Lung (tissue), 16 donors: ENCODE measurements around the gene FBLN5. TPM values are rescaled to one million over a fixed set of nuclear protein-coding genes. Genes with fewer than 3 reads are reported as not detected.

Experiments used
- ATAC-seq: fragments of 200-7000 bp; cut with Tn5 transposase; one replicate; pipeline ENCODE4 v1.9.1; 2020; ENCODE audit warnings: moderate number of reproducible peaks; ENCODE audit not compliant: insufficient read depth, low FRiP score
- DNase-seq, 3 donors: peaks; one replicate each; pipeline ENCODE4 v3.0.0-alpha.2; 2013 to 2017
- H3K27ac ChIP-seq, 2 donors: one replicate each; pipeline ENCODE4 v1.5.1; 2013; ENCODE audit warnings: mild to moderate bottlenecking in 2 of 2, moderate library complexity in 2 of 2, control low read depth in 1 of 2, inconsistent platforms in 1 of 2, low read depth in 1 of 2, low read length in 1 of 2
- H3K27me3 ChIP-seq, 3 donors: one replicate each; pipeline ENCODE4 v1.5.1; 2013; ENCODE audit warnings: low read length in 2 of 3; ENCODE audit not compliant: control insufficient read depth in 3 of 3, insufficient read depth in 3 of 3
- H3K36me3 ChIP-seq, 4 donors: one replicate each; pipeline ENCODE4 v1.5.1; 2013; ENCODE audit warnings: low read length in 4 of 4, mild to moderate bottlenecking in 1 of 4, moderate library complexity in 1 of 4; ENCODE audit not compliant: control insufficient read depth in 4 of 4, insufficient read depth in 4 of 4
- H3K4me1 ChIP-seq, 5 donors: one replicate each; pipeline ENCODE4 v1.5.1; 2013; ENCODE audit warnings: low read length in 5 of 5, mild to moderate bottlenecking in 2 of 5, moderate library complexity in 1 of 5; ENCODE audit not compliant: control insufficient read depth in 5 of 5, insufficient read depth in 5 of 5
- H3K4me3 ChIP-seq: one replicate; pipeline ENCODE4 v1.5.1; 2013; ENCODE audit warnings: mild to moderate bottlenecking, control low read depth, moderate library complexity
- H3K9ac ChIP-seq, 2 donors: one replicate each; pipeline ENCODE4 v1.5.1; 2013; ENCODE audit warnings: low read length in 2 of 2, control low read depth in 1 of 2; ENCODE audit not compliant: insufficient read depth in 1 of 2
- H3K9me3 ChIP-seq, 4 donors: one replicate each; pipeline ENCODE4 v1.5.1; 2013; ENCODE audit warnings: low read length in 3 of 4, mild to moderate bottlenecking in 1 of 4, moderate library complexity in 1 of 4; ENCODE audit not compliant: control insufficient read depth in 4 of 4, insufficient read depth in 3 of 4
- WGBS, 2 donors: extraction: QIAGEN DNeasy Blood & Tissue Kit; methylation state at CpG; one replicate each; pipeline ENCODE4 v1.1.7; 2013; 5-methylcytosine and 5-hydroxymethylcytosine counted together
- long read RNA-seq, 5 donors: transcript quantifications; one replicate each; lab custom pipeline, GENCODE V29; 2026
- polyA plus RNA-seq, 2 donors: library from polyadenylated mRNA; stranded (reverse); fragments of 200-250 nt; gene quantifications; one replicate each; pipeline ENCODE4 v1.2.1, GENCODE V29; 2013
- total RNA-seq, 2 donors: library from RNA; depleted of rRNA in 1 of 2; stranded (reverse); fragments of >200 nt in 1 of 2; gene quantifications; one replicate each; pipeline ENCODE4 v1.2.1, GENCODE V29; 2014 to 2021
- TF ChIP-seq, protein P1 (sequence below): IDR thresholded peaks from 2 replicates; pipeline ENCODE4 v1.5.1; 2012; ENCODE audit warnings: mild to moderate bottlenecking; ENCODE audit errors: control extremely low read depth, extremely low read depth
- donor health status: control.
- donor health status: control.
- donor health status: Bipolar disorder and iron deficiency.
- donor health status: healthy.
- donor health status: DM: yes; HTN: yes; CAD: no.

FBLN5 gene
- total RNA-seq (10 to 100 TPM; 79.4 to 83.0 TPM), polyA plus RNA-seq (10 to 100 TPM; 43.1 to 64.7 TPM)
- long read RNA-seq, donor 1, transcript FBLN5-202 (11 exons, 2,123 nt) = major isoform, 14 of 50 reads
- long read RNA-seq, donor 1, partial matches to known transcripts = 34 of 50 reads
- long read RNA-seq, donor 1, other reads (novel, unspliced or antisense) = 0 of 50 reads
- long read RNA-seq, donor 2, partial matches to known transcripts = 15 of 17 reads
- long read RNA-seq, donor 2, other reads (novel, unspliced or antisense) = 0 of 17 reads
- long read RNA-seq, donor 3, transcript FBLN5-202 (11 exons, 2,123 nt) = major isoform, 9 of 30 reads
- long read RNA-seq, donor 3, partial matches to known transcripts = 20 of 30 reads
- long read RNA-seq, donor 3, other reads (novel, unspliced or antisense) = 0 of 30 reads
- long read RNA-seq, donor 4, partial matches to known transcripts = 26 of 28 reads
- long read RNA-seq, donor 4, other reads (novel, unspliced or antisense) = 0 of 28 reads
- long read RNA-seq, donor 5, transcript FBLN5-202 (11 exons, 2,123 nt) = major isoform, 17 of 47 reads
- long read RNA-seq, donor 5, partial matches to known transcripts = 29 of 47 reads
- long read RNA-seq, donor 5, other reads (novel, unspliced or antisense) = 0 of 47 reads

- DNase-seq = peak; percentile 82 to 92 (median 91)
- WGBS, 2 donors = 5 to 6% methylated on average over 50 to 54 of the region's 54 CpGs
Observed at GRCh38 chr14:91947475-91948184, at the start of gene FBLN5. FBLN5 (minus strand) TSS chr14:91947694; CDS start chr14:91947229, 465 bp downstream.

GRCh38 chr14:91996948-91997371, 49.5 kb upstream of the FBLN5 start:
- H3K36me3 ChIP-seq = peaks cover 3 to 35% (median 10%) of the 10 kb centered on the region in 4 donors

More at GRCh38 chr14:91947475-91948184, at the start of gene FBLN5:
- Histone ChIP-seq H3K9me3 (no peaks in the 10 kb centered on the region), H3K9ac (peak within 1 kb of the TSS; percentile 41 to 86), H3K4me3 (peak within 1 kb of the TSS; percentile 21), H3K36me3 (no peaks in the 10 kb centered on the region), H3K27ac (peak within 1 kb of the TSS in 1 of 2 donors; percentile 59), H3K27me3 (no peaks in the 10 kb centered on the region), H3K4me1 (peaks cover 0 to 22% (median 5%) of the 10 kb centered on the region in 5 donors)
- ATAC-seq = peak; percentile 84
- TF ChIP-seq, protein P1, sequence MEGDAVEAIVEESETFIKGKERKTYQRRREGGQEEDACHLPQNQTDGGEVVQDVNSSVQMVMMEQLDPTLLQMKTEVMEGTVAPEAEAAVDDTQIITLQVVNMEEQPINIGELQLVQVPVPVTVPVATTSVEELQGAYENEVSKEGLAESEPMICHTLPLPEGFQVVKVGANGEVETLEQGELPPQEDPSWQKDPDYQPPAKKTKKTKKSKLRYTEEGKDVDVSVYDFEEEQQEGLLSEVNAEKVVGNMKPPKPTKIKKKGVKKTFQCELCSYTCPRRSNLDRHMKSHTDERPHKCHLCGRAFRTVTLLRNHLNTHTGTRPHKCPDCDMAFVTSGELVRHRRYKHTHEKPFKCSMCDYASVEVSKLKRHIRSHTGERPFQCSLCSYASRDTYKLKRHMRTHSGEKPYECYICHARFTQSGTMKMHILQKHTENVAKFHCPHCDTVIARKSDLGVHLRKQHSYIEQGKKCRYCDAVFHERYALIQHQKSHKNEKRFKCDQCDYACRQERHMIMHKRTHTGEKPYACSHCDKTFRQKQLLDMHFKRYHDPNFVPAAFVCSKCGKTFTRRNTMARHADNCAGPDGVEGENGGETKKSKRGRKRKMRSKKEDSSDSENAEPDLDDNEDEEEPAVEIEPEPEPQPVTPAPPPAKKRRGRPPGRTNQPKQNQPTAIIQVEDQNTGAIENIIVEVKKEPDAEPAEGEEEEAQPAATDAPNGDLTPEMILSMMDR = no peak

GRCh38 chr14:91987192-91987591, 39.7 kb upstream of the FBLN5 start:
- Histone ChIP-seq H3K9me3 (no peaks in the 10 kb centered on the region), H3K27me3 (no peaks in the 10 kb centered on the region), H3K36me3 (peaks cover 12 to 35% (median 26%) of the 10 kb centered on the region in 4 donors), H3K27ac (no peak overlapping the region), H3K9ac (no peak overlapping the region), H3K4me1 (peaks cover 0 to 24% (median 2%) of the 10 kb centered on the region in 5 donors), H3K4me3 (no peak overlapping the region)
- TF ChIP-seq, protein P1 = no peak
- no peak for DNase-seq
- ATAC-seq = no peak
- 90 to 92% methylated on average over 3 of the region's 3 CpGs for WGBS, 2 donors

More at GRCh38 chr14:91996948-91997371, 49.5 kb upstream of the FBLN5 start:
- TF ChIP-seq, protein P1 = peak; percentile 30
- 26 to 42% methylated on average over 2 of the region's 2 CpGs for WGBS, 2 donors
- no peak overlapping the region for H3K4me3 ChIP-seq
- no peak overlapping the region for H3K9ac ChIP-seq
- H3K4me1 ChIP-seq = peaks cover 0 to 7% (median 0%) of the 10 kb centered on the region in 5 donors
- no peak overlapping the region for H3K27ac ChIP-seq
- ATAC-seq = peak; percentile 82
- H3K27me3 ChIP-seq = no peaks in the 10 kb centered on the region
- H3K9me3 ChIP-seq = no peaks in the 10 kb centered on the region
- DNase-seq = peak in 2 of 3 donors; percentile 83 to 85
